ENCODE data around the gene ARMC2. TPM values are rescaled to one million over a fixed set of nuclear protein-coding genes. Genes with fewer than 3 reads are reported as not detected.

Gene ARMC2
- total RNA-seq, 1 donor from 2014 or later = 8.3 TPM

GRCh38 chr6:108831104-108831503, 17.1 kb upstream of the ARMC2 start:
- no peak overlapping the region for H3K27ac Mint-ChIP-seq (ENCODE audit: unreplicated experiment)
- no peaks in the 10 kb centered on the region for H3K27me3 Mint-ChIP-seq (ENCODE audit: low read depth)
- no peak for TF ChIP-seq CTCF (IDR thresholded peaks at IDR 0.05)
- H3K36me3 Mint-ChIP-seq (ENCODE audit: low read depth) = peaks cover 5% of the 10 kb centered on the region
- no peak for DNase-seq (ENCODE audit: low spot score)
- peaks cover 13% of the 10 kb centered on the region for H3K4me1 Mint-ChIP-seq (ENCODE audit: low read depth)
- peaks cover 8% of the 10 kb centered on the region for H3K9me3 Mint-ChIP-seq (ENCODE audit: low read depth)
- no peak overlapping the region for H3K4me3 Mint-ChIP-seq (ENCODE audit: unreplicated experiment)

GRCh38 chr6:108832738-108833137, 15.5 kb upstream of the ARMC2 start:
- DNase-seq (ENCODE audit: low spot score) = no peak
- Mint-ChIP-seq H3K9me3 (ENCODE audit: low read depth) (no peaks in the 10 kb centered on the region), H3K36me3 (ENCODE audit: low read depth) (no peaks in the 10 kb centered on the region), H3K27ac (ENCODE audit: unreplicated experiment) (no peak overlapping the region), H3K4me1 (ENCODE audit: low read depth) (peaks cover 20% of the 10 kb centered on the region), H3K27me3 (ENCODE audit: low read depth) (no peaks in the 10 kb centered on the region), H3K4me3 (ENCODE audit: unreplicated experiment) (no peak overlapping the region)
- TF ChIP-seq CTCF (IDR thresholded peaks at IDR 0.05) = no peak

- Mint-ChIP-seq H3K27me3 (ENCODE audit: low read depth) (peaks cover 4% of the 10 kb centered on the region), H3K4me3 (ENCODE audit: unreplicated experiment) (no peak overlapping the region), H3K36me3 (ENCODE audit: low read depth) (no peaks in the 10 kb centered on the region), H3K9me3 (ENCODE audit: low read depth) (no peaks in the 10 kb centered on the region), H3K4me1 (ENCODE audit: low read depth) (peaks cover 23% of the 10 kb centered on the region), H3K27ac (ENCODE audit: unreplicated experiment) (no peak overlapping the region)
- TF ChIP-seq CTCF (IDR thresholded peaks at IDR 0.05) = peak; percentile 95
- DNase-seq (ENCODE audit: low spot score) = no peak
Observed at GRCh38 chr6:108835218-108835850, 12.9 kb upstream of the ARMC2 start.

- no peak for TF ChIP-seq CTCF (IDR thresholded peaks at IDR 0.05)
- no peak for DNase-seq (ENCODE audit: low spot score)
- H3K4me3 Mint-ChIP-seq (ENCODE audit: unreplicated experiment) = no peak overlapping the region
- H3K9me3 Mint-ChIP-seq (ENCODE audit: low read depth) = no peaks in the 10 kb centered on the region
- peaks cover 4% of the 10 kb centered on the region for H3K27me3 Mint-ChIP-seq (ENCODE audit: low read depth)
- H3K36me3 Mint-ChIP-seq (ENCODE audit: low read depth) = no peaks in the 10 kb centered on the region
- no peak overlapping the region for H3K27ac Mint-ChIP-seq (ENCODE audit: unreplicated experiment)
- H3K4me1 Mint-ChIP-seq (ENCODE audit: low read depth) = peaks cover 18% of the 10 kb centered on the region
Observed at GRCh38 chr6:108836061-108836460, 12.2 kb upstream of the ARMC2 start.

- Mint-ChIP-seq H3K27me3 (ENCODE audit: low read depth) (peaks cover 6% of the 10 kb centered on the region), H3K9me3 (ENCODE audit: low read depth) (no peaks in the 10 kb centered on the region), H3K36me3 (ENCODE audit: low read depth) (no peaks in the 10 kb centered on the region), H3K4me1 (ENCODE audit: low read depth) (peaks cover 10% of the 10 kb centered on the region), H3K4me3 (ENCODE audit: unreplicated experiment) (no peak overlapping the region), H3K27ac (ENCODE audit: unreplicated experiment) (no peak overlapping the region)
- no peak for TF ChIP-seq CTCF (IDR thresholded peaks at IDR 0.05)
- no peak for DNase-seq (ENCODE audit: low spot score)
Observed at GRCh38 chr6:108837236-108837971, 10.8 kb upstream of the ARMC2 start.
